ENCODE results near the gene C10orf95.
"Not testable (repeated sequence)": the region's sequence is repeated elsewhere in the genome, so short reads cannot be mapped to it uniquely, and the experiment has no call there.

C10orf95 gene

DNA sequence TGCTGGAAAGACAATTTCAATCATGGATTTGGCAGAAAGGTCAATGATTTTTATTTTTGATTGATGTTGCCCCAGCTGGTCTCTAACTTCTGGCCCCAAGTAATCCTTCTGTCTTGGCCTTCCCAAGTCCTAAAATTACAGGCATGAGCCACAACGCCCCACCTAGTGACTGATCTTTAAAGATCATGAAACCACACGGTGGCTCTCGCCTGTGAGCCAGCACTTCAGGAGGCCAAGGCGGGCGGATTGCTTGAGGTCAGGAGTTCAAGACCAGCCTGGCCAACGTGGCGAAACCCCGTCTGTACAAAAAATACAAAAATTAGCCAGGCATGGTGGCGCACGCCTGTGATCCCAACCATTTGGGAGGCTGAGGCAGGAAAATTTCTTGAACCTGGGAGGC lies 12.6 kb upstream of the C10orf95 start:
- no peak for DNase-seq

- no peak for DNase-seq
These were observed 11.2 kb upstream of the C10orf95 start for GRCh38 chr10:102462512-102463054.

- peak; percentile 86 for DNase-seq
These were observed 10.1 kb upstream of the C10orf95 start for GRCh38 chr10:102461187-102462054.

GRCh38 chr10:102460836-102461186 lies 9.5 kb upstream of the C10orf95 start:
- DNase-seq: no peak

- no peak for DNase-seq
These were observed 7.3 kb upstream of the C10orf95 start for GRCh38 chr10:102458656-102459055.

DNA sequence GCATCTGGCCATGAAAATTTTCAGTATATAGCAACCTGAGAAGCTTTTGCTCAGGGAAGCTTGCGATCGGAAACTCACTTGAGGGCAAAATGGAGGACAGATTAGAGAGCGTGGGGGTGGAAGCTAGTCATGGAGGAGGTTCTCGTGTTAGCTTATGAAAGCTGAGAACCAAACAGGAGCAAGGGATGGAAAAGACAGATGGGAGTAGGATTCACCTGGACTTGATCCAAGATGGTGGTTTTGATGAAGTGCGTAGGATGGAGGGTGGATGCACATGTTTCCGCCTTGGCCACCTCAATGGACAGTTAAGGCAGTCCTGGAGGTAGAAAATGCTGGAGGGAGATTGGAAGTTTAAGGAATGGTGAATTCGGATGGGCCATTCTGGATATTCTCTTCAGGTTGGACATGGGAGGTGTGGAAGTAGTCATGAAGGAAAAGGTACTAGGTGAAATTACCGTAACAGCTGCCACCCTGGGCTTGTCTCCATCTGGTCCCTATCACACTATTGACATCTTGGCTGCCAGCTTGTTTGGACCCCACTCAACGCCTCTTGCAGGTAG lies 6.3 kb upstream of the C10orf95 start:
- DNase-seq: no peak

DNA sequence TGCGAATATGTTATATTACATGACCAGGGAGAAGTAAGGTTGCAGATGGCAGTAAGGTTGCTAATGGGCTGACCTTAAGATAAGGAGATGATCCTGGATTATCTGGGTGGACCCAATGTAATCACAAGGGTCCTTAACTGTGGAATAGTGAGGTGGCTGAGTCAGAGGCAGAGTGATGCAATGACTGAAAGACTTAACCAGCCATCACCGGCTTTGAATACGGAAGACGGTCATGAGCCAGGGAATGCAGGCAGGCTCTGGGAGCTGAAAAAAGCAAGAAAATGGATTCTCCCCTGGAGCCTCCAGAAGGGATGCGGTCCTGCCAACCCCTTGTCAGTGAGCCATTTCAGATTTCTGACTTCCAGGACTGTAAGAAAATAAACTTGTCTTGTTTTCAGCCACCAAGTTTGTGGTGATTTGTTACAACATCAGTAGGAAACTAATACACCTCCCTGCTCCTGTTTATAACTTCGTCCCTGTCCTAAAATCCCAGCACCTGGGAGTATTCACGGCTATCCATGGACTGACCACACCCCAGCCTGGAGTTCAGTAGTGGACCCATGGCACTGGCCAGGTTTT lies 4.6 kb upstream of the C10orf95 start:
- DNase-seq: no peak

- DNase-seq: not testable (repeated sequence)
These were observed 3.5 kb upstream of the C10orf95 start for GRCh38 chr10:102454662-102455487.

- DNase-seq: no peak
These were observed 2.2 kb upstream of the C10orf95 start for GRCh38 chr10:102453502-102453901.

DNA sequence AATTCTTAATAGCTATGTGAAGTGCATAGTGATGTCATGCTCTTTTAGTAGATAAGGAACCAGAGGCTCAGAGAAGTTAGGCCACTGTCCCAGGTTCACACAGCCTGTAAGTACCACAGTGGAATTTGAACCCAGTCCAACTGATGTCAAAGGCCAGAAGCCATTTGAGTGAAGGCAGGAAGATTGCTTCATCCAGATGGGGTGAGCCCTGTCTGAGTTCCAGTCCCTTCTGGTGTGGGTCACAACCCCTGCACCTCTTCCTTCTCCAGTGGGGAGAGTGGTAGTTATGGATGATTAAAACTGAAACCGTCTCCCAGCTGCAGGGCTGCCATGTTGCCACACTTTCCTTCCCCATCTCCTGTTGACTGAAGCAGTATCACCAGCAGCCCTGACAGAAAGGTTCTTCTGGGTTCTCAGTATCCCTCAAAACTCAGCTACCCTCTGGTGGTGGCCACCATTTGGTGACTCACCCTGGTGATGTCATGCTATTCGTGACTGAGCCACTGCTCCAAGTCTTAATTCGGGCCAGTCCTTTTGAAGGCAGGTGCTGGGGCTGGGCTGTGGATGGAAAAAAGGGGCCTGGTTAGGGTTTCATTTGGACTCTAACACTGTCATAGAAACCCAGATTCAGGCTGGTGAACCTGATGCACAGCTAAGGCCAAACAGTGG lies 1.5 kb upstream of the C10orf95 start:
- DNase-seq: no peak

DNA sequence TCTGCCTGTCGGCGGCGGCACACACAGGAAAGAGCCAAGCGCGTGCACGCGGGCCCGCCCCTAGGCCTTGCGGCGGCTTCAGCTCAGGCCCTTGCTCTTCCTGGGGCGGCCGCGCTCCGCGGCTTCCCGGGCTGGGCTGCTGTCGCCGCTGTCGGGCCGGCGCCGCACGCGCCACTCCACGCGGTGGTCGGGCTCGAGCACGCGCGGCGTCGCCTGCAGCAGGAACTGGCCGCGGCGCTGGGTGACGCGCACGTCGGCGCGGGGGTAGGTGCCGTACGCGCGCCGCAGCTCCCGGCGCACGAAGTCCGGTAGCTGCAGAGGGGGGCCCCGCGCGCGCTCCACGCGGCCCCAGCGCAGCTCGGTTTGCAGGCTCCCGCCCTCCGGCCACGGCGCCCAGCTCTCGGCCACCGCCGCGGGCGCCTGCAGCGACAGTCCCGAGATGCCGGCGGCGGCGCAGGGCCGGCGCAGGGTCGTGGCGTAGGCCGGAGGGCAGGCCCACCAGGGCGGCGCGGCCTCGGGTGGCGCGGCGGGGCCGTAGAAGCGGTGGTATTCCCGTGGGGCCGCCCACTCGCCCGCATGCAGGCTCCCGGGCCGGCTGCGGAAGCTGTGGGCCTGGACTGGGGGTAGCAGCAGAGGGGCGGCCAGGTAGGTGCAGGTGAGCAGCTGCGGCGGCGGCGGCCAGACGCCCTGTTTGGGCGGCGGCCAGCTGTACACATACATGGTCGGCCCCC lies 804 bp downstream of the C10orf95 start:
- peak; percentile 60 for DNase-seq

DNA sequence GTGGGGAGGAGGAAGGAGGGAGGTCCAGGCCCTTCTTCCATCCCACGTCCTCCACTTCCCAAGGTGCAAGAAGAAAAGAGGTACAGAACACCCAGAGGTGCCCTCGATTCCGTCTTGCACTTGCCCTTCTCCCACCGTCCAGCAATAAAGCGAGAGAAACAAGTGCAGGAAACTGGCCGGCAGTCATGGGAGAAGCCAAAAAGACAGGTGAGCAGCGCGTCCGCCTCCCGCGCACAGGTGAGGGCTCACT lies 1.3 kb downstream of the C10orf95 start:
- DNase-seq: no peak

DNA sequence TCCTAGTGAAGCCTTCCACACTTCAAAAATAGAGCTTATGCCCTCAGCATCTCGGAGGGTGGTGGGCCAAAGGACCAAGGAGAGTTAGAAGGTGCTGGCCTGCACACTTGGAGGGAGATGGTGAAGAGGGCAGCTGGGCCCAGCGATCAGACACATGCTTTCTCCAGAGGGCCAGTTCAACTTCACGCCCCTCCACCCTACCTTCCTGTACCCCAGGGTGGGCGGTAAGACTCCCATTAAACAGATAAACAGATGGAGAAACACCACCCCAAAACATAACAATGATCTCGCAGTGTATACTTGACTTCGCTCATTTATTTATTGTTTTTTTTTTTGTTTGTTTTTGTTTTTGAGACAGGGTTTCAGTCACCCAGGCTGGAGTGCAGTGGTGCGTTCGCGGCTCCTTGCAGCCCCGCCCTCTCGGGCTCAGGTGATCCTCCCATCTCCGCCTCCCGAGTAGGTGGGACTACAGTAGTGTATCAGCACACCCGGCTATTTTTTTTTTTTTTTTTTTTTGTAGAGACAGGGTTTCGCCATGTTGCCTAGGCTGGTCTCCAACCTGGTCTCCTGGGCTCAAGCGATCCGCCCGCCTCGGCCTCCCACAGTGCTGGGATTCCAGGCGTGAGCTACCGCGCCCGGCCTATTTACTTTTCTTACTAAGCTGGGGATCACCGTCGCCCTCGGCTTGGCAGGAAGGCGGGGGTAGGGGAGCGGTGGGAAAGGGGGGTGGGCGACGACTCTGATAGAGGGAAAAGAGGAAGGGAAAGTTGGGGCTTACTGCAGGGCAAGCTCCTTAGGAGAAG lies 1.8 kb downstream of the C10orf95 start:
- DNase-seq: peak; percentile 63

DNA sequence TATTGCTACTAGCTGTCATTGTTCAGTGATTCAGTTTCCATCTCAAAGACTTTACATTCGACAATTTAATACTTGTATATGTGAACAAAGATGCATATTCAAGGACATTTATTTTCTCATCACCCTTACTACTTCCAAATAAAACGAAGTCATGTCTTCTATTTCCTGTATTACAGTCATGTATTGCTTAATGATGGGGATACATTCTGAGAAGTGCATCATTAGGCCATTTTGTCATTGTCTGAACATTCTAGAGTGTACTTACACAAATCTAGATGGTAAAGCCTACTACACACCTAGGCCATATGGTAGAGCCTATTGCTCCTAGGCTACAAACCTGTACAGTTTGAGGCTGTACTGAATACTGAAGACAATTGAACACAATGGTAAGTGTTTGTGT lies 6.5 kb downstream of the C10orf95 start:
- DNase-seq: no peak

GRCh38 chr10:102438374-102438773 lies 13.0 kb downstream of the C10orf95 start:
- no peak for DNase-seq

DNA sequence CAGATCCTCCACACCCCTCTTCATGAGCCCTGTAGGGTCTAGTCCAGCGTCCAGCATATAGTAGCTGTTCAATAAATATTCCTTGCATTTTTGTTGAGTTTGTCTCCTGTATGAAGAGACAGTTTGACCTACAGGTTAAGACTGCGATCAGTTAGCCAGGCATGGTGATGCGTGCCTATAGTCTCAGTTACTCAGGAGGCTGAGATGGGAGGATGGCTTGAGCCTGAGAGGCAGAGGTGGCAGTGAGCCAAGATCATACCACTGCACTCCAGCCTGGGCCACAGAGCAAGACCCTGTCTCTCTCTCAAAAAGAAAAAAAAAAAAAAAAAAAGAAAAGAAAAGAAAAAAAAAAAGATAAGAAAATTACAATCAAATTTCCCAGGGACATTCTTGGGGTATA lies 13.8 kb downstream of the C10orf95 start:
- no peak for DNase-seq

- no peak for DNase-seq
These were observed 15.0 kb downstream of the C10orf95 start for GRCh38 chr10:102436312-102436711.

- DNase-seq: no peak
These were observed 15.7 kb downstream of the C10orf95 start for GRCh38 chr10:102435529-102436233.

DNA sequence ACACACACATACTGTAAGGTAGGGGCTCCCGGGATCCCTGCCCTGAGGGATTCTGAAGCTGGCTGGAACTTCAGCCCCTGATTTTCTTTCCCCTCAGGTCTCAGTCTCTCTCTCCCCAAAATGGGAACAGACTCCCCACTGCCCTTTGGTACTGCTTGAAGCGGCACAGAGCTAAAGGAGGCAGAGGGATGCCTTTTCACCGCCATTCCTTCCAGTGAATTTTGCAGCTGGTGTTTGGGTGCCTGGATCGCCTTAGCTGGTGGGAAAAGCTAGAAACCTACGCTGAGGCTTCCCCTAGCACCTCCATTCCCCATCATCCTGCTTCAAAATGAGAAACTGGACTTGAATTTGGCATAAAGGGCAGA lies 16.2 kb downstream of the C10orf95 start:
- DNase-seq: no peak

DNA sequence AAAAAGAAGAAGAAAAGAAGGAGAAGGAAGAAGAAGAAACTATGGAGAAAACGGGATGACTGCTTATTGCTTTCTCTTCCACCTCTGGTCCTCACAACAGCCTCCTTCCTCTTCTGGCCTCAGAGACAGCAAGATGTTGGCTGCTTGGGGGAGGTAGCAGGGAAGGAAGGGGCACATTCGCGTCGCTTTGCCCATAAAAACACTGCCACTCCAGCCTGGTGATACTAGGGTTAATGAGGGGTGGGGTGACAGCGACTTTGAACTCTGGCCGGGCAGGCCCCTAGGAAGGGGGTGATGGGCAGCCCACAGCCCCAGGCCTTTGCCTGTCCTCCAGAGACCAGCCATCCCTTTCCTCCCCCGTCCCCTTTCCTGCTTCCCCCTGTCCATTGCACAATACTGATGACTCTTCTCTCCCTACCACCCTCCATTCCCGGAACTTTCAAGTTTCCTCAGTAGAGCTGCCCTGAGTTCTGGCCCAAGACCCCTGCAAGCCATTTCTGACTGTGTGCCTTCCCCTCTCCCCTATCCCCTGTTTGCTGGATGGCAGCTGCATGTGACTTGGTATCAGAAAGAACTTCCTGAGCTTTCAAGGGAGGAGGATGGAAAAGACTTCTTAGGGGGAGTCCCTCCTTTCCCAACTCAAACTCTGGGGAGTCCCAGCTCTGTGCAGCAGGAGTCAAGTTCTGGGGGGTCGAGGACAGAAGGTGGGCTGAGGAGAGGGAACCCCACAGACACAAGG lies 16.8 kb downstream of the C10orf95 start:
- DNase-seq: no peak
